ENCODE results near the gene RAB3GAP2.
A peak's percentile ranks its signal among the peaks of the same experiment; 100 is the strongest.
"Not testable (repeated sequence)": the region's sequence is repeated elsewhere in the genome, so short reads cannot be mapped to it uniquely, and the experiment has no call there.

The RAB3GAP2 gene

DNA sequence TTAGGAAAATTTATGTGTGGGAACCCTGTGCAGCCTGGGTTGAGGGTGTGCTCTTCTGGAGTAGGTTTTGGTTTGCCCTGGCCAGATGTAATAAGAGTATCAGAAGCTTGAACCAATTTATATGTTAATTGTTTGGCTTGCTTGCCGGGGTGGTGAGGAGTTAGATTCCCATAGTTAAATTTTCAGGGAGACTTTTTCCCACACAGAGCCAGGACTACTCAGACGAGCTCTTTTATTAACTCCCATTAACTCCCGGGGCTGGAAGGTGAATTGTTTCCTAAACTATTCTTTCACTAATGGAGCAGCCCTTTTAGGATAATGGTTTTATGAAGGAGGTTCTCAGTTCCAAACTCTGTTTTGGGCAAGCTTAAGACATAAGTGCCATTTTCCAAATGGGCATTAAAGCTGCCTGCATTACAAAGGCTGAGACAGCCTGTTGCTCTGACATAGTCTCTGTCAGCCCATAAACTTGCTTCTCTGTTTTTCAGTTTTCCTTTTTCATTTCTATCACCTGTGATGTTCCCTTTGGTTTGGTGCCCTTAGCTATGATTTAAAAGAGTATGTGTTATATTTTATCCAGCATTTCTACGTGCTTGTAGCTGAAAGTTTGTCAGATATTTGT, 18.0 kb upstream of the RAB3GAP2 start:
- no peak for DNase-seq

DNA sequence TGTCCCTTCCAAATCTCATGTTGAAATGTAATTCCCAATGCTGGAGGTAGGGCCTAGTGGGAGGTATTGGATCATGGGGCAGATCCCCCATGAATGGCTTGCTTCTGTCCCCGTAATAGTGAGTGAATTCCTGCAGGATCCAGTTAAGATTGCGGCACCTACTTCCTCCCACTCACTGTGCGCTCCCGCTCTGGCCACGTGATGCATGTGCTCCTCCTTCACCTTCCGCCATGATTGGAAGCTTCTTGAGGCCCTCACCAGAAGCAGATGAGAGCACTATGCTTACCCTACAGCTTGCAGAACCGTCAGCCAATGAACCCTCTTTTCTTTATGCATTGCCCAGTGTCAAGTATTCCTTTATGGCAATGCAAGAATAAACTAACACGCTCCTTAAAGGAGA, 14.9 kb upstream of the RAB3GAP2 start:
- DNase-seq: no peak

DNA sequence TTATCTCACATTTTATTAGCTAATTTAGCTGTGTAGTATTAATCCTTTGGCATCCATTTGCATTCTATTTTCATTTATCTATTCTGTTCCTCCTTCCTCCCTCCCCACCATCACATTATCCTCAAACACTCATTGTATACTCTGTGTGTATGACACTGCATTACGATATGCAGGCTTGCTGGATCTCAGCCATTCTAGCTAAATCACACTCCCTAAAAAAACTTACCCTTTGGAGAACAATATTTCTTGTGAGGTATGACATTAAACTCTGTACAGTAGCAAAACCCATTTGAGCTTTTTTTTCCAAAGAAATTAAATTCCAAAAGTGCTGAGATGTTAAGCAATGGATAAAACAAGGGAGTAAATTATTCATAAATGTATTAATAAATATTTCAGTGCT, 11.4 kb upstream of the RAB3GAP2 start:
- no peak for DNase-seq

DNA sequence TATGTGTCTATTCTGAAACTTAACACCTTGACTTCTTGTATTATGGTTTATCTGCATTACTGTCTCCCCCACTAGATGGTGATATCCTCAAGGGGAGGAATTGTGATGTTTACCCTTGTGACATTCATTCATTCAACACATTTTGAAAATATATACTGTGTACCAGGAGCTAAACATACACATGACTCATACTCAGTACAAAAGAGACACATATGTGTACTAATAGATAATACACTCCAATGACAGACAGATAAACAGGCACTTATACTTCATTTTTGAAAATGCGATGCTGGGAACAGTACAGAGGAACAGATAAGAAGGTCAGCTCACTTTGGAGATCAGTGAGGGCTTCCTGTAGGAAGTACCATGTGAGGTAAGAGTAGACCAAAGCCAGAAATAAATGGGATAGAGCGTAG, 8.9 kb upstream of the RAB3GAP2 start:
- no peak for DNase-seq

DNA sequence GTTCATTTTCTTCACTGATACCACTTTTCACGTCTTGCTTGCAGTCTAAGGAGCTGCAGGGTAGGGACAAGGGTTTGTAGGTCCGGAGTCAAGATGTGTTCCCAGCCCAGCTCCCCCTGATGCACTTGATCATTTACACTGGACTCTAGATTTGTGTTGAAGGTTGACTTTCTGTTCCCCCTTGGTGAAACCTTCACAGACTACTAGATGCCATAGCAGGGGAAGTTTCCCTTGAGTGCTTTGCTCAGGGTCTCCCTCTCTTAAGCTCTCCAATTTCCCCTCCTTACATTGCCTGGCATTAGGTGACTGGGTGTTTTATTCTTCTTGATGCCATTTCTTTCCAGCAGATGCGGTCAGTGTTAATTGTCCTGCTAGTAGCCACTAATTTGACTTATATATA, 8.0 kb upstream of the RAB3GAP2 start:
- DNase-seq: no peak

DNA sequence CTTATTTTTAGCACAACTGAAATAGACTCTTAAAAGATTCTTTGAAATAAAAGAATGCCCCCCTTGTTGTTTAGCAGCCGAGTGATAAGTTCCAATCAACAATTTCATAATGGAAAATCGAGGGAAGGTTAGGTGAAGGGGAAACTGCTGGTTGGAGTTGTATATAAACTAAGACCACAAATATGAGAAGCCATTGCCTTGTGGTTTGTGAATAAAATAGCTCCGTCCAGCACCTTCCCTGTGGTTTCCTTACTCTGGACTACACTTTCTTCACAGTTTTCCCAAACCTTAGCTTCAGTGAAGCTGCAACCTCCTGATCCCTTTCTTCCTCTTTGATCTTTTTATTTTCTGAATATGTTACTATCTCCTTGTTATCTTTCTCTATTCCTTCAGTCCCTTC, 6.7 kb upstream of the RAB3GAP2 start:
- DNase-seq: no peak

DNA sequence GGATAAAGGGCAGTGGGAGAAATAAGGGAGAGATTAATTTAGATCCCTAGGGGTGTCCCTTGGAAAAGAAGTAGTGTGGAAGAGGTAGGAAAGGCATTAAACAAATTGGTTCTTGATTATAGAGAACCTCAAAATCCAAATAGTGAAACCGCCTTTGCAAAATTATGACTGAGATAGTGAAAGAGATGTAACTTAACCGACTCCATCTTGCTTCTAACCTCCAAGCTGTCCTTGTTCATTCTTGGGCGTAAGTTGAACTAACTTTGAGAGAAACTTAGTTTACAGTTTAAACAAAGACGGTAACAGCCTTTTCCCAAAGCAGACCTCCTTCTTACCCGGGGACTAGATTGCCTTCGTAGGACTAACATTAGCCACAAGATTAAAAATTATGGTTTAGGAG, 3.2 kb upstream of the RAB3GAP2 start:
- DNase-seq: no peak

DNA sequence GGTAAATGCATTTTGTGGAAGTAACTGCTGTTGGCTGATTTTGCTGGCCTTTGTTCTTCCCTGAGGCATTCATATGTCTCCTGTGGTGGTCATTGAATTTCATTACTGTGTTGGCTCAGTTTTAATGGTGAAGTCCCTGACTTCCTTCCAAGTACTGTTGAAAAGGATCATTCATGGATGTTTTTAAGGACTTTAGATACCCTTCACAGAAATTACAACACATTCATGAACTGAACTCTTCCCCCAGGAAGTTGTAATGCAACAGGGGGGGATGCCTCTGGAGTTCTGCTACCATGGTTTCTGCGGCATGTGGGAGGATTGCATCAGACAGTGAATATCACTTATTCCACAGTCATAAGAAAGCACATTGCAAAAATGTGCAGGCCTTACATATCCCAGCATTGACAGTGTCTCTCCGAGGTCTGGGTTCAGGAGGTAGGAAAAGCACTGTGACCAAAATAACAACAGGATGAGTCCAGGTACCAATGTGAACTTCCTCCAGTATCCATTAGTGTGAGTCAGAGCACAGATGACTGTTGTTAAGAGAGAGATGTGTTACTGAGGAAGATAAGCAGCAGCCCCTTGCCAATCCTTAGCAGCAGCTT, 2.1 kb upstream of the RAB3GAP2 start:
- DNase-seq: peak; percentile 45

DNA sequence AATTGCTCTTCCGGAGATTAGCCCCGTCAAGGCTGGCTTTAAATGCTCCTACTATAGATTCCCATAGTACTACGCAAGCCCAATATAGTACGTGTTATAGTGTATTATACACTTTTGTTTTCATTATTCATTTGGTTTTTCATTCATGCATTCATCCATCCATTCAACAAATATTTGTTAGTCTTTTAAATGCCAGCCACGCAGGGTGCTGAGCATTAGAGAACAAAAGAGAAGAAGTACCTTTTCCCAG, 513 bp upstream of the RAB3GAP2 start:
- no peak for DNase-seq

DNA sequence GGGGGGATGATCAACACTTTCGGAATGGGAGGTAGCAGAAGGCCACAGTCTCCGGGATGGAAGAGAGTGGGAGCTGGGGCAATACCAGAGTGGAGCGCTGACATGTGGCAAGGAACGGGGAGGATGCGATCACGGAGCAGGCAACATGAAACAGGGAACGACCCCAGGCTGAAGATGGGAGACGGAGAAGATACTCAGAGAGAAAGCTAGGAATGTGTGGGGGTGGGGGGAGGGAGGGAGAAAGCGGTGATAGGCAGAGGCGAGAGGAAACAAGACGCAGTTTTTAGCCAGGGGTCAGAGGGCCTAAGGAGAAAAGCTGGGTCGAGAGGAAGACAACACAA, 577 bp downstream of the RAB3GAP2 start:
- DNase-seq: no peak

DNA sequence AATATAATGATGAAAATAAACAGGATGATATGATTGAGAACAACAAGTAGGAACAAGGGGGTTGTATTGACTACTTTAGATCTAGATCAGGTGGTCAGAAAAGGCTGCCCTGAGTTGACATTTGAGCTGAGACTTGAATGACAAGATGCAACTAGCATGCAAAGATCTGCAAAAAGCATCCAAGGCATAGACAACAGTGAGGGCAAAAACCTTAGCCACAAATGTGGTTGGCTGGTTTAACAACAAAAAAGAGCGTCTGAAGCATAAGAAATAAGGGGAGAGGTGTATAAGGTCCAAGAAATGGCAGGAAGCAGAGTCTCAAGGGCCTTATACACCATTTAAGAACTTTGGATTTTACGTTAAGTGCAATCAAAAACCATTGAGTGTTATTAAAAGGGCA, 3.2 kb downstream of the RAB3GAP2 start:
- DNase-seq: no peak

DNA sequence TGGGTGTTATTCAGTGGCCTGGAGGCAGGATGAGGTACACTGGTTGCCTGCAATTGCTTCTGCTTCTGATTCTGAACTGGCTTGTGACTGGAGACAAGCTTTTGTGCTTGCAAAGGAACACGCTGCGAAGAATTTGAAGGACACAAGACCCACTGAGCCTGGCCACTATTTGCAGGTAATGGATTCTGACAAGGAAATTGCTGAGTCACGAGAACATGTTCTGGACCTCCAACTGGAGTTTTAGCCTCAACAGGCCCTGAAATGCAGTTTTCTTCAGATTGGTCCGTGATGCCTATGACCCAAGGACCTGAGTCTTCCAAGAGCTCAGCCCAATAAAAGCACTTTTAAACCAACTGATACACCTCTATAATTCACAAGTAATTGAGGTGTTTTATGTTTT, 4.6 kb downstream of the RAB3GAP2 start:
- DNase-seq: no peak

DNA sequence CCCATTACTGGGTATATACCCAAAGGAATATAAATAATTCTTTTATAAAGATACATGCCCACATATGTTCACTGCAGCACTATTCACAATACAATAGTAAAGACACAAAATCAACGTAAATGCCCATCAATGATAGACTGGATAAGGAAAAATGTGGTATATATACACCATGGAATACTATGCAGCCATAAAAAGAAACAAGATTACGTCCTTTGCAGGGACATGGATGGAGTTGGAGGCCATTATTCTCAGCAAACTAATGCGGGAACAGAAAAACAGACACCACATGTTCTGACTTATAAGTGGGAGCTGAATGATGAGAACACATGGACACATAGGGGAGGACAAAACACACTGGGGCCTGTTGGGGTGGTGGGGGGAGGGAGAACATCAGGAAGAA, 12.0 kb downstream of the RAB3GAP2 start:
- not testable (repeated sequence) for DNase-seq

DNA sequence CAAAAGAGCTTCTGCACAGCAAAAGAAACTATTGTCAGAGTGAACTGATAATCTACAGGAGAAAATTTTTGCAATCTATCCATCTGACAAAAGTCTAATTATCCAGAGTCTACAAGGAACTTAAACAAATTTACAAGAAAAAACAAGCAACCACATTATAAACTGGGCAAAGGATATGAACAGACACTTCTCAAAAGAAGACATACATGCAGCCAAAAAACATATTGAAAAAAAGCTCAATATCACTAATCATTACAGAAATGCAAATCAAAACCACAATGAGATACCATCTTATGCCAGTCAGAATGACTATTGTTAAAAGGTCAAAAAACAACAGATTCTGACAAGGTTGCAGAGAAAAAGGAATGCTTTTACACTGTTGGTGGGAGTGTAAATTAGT, 12.5 kb downstream of the RAB3GAP2 start:
- DNase-seq: not testable (repeated sequence)

DNA sequence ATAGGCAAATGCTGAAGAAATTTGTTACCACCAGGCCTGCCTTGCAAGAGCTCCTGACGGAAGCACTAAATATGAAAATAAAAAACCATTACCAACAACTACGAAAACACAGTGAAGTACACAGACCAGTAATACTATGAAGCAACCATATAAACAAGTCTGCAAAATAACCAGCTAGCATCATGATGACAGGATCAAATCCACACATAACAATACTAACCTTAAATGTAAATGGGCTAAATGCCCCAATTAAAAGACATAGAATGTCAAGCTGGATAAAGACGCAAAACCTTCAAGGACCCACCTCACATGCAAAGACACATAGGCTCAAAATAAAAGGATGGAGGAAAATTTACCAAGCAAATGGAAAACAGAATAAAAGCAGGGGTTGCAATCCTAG, 16.1 kb downstream of the RAB3GAP2 start:
- DNase-seq: not testable (repeated sequence)

DNA sequence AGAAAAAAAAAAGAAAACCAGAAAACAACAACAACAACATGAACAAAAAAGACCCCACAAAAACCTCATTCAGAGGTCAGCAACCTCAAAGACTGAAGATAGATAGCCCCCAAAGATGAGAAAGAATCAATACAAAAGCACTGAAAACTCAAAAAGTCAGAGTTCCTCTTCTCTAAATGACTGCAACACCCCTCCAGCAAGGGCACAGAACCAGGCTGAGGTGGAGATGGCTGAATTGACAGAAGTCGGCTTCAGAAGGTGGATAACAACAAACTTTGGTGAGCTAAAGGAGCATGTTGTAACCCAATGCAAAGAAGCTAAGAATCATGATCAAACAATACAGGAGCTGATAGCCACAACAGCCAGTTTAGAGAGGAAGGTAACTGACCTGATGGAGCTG, 17.0 kb downstream of the RAB3GAP2 start:
- no peak for DNase-seq

DNA sequence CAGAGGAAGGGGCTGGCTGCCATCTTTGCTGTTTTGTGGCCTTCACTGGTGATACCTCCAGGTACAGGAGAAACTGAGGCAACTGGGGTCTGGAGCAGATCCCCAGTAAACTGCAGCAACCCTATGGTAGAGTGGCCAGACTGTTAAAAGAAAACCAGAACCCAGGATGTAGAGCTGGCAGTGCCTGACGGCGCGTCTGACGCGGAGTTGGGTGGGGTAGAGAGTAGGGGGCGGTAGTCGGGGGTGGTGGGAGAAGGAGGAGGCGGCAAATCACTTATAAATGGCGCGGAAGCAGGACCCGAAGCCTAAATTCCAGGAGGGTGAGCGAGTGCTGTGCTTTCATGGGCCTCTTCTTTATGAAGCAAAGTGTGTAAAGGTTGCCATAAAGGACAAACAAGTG, 19.0 kb downstream of the RAB3GAP2 start:
- DNase-seq: not testable (repeated sequence)

DNA sequence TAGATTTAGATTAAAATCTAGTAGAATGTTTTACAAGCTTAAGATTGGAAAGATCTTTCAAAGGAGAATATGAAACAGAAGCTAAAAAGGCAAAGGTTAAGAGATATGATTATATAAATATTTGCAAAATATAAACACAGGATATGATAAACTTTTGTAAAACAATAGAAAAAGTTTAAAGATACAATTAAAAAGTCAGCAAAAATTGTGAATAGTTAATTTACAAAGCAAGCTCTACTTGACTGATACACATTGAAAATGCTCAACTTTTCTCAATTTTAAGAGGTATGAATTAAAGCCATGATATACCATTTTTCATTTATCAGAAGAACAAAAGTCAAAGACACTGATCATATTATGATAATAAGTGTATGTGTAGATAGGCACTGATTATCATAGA, 21.0 kb downstream of the RAB3GAP2 start:
- no peak for DNase-seq

DNA sequence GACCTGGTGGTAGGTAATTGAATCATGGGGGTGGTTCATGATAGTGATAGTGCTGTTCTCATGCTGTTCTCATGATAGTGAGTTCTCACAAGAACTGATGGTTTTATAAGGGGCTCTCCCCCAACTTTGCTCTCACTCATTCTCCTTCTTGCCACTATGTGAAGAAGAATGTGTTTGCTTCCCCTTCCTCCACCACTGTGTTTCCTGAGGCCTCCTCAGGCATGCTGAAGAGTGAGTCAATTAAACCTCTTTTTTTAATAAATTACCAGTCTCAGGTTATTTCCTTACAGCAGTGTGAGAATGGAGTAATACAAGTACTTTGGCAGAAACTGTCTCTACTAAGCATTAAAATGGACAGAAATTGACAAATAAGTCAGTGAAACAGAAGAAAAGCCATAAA, 21.6 kb downstream of the RAB3GAP2 start:
- DNase-seq: no peak

DNA sequence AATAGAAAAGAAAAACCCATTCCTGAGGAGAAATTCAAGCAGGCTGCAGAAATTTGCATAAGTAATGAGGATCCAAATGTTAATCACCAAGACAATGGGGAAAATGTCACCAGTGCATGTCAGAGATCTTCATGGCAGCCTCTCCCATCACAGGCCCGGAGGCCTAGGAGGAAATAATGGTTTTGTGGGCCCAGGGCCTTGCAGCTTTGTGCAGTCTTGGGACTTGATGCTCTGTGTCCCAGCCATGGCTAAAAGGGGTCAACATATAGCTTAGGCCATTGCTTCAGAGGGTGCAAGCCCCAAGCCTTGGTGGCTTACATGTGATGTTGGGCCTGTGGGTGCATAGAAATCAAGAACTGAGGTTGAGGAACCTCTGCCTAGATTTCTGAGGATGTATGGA, 22.7 kb downstream of the RAB3GAP2 start:
- DNase-seq: no peak

DNA sequence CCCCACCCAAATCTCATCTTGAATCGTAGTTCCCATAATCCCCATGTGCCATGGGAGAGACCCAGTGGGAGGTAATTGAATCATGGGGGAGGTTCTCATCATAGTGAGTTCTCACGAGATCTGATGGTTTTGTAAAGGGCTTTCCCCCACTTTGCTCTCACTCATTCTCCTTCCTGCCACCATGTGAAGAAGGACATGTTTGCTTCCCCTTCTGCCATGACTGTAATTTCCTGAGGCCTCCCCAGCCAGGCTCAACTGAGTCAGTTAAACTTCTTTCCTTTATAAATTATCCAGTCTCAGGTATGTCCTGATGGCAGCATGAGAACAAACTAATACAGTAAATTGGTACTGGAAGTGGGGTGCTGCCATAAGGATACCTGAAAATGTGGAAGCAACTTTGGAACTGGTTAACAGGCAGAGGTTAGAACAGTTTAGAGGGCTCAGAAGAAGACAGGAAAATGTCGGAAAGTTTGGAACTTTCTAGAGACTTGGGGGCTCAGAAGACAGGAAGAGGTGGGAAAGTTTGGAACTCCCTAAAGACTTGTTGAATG, 23.5 kb downstream of the RAB3GAP2 start:
- not testable (repeated sequence) for DNase-seq

DNA sequence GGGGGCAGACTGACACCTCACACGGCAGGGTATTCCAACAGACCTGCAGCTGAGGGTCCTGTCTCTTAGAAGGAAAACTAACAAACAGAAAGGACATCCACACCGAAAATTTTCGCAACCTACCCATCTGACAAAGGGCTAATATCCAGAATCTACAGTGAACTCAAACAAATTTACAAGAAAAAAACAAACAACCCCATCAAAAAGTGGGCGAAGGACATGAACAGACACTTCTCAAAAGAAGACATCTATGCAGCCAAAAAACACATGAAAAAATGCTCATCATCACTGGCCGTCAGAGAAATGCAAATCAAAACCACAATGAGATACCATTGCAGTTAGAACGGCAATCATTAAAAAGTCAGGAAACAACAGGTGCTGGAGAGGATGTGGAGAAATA, 26.4 kb downstream of the RAB3GAP2 start:
- DNase-seq: not testable (repeated sequence)

DNA sequence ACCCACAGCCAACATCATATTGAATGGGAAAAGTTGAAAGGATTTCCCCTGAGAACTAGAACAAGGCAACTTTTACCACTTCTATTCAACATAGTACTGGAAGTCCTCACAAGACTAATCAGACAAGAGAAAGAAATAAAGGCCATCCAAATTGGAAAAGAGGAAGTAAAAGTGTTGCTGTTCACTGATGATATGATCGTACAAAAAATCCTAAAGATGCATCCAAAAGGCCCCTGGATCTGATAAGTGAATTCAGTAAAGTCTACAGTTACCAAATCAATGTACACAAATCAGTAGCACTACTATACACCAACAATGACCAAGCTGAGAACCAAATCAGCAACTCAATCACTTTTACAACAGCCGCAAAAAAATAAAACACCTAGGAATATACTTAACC, 28.3 kb downstream of the RAB3GAP2 start:
- DNase-seq: no peak

DNA sequence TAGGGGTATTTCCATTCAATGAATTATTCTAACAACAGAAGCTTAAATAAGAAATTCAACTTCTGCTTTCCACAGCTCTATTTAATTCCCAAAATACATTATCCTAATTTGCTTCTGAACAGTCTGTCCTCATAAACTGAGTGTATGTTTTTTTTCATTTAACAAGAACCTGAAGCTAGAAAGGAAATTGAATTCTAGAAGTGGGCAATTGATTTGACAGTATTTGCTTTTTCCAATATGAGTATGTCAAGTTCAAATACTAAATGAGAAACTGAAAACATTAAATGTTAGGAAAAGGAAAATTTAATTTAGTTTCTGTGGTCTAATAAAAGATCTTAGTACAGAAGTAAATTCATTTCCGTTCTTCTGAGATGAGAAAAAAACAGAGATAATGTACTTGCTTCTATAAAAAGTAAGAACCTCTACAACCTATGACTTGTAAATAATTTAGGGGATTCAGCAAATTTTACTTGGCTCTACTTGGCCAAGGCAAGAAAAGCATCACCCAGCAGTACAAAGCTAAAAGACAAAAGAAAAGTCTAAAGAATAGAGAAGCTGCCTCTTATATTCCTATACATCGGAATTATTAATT, 31.1 kb downstream of the RAB3GAP2 start:
- no peak for DNase-seq

DNA sequence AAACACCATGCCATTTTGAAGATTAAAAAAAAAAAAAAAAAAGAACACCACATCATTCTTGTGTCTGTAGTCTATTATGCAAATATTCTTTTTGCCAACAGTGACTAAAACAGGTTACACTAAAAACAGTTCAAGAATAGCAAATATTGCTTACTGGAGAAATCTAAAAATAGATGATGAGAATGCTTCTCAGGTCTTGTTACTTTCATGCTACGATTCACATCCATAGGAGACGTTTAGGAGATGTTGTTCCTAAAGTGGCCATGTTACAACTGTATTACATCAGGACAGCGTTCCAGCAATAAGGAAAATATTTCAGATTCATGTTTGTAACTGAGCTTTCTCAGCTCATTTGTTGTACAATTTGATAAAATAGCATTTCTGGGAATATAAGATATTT, 32.3 kb downstream of the RAB3GAP2 start:
- DNase-seq: no peak
